HG03025 (cell line): ENCODE measurements around the gene CCDC78.
A peak's percentile ranks its signal among the peaks of the same experiment; 100 is the strongest.

ENCODE experiments used
- ATAC-seq: cut with Tn5 transposase; IDR thresholded peaks from one replicate; pipeline ENCODE4 v1.9.1; 2021; ENCODE audit warnings: mild to moderate bottlenecking, moderate library complexity; ENCODE audit not compliant: unreplicated experiment, low FRiP score

Gene CCDC78

GRCh38 chr16:682493-683395 lies 43.5 kb downstream of the CCDC78 start:
- ATAC-seq, result no peak

GRCh38 chr16:681746-682427 lies 44.4 kb downstream of the CCDC78 start:
- ATAC-seq, result no peak

- ATAC-seq, result no peak
Observed at GRCh38 chr16:680967-681745, 45.1 kb downstream of the CCDC78 start.

- no peak for ATAC-seq
Observed at GRCh38 chr16:680625-680945, 45.7 kb downstream of the CCDC78 start.

- ATAC-seq, result peak; percentile 32
Observed at GRCh38 chr16:679814-680624, 46.2 kb downstream of the CCDC78 start, which contains the start of gene STUB1. TSS of gene STUB1 (plus strand) at chr16:680410. CDS start at chr16:680526, 116 bp downstream.

GRCh38 chr16:678858-679813 lies 47.1 kb downstream of the CCDC78 start:
- ATAC-seq, result no peak

GRCh38 chr16:678209-678857 lies 47.9 kb downstream of the CCDC78 start:
- no peak for ATAC-seq

GRCh38 chr16:677316-678190 lies 48.7 kb downstream of the CCDC78 start:
- ATAC-seq, result no peak

- ATAC-seq, result no peak
Observed at GRCh38 chr16:676913-677312, 49.3 kb downstream of the CCDC78 start.

- no peak for ATAC-seq
Observed at GRCh38 chr16:676565-676902, 49.7 kb downstream of the CCDC78 start.

- no peak for ATAC-seq
Observed at GRCh38 chr16:675884-676564, 50.2 kb downstream of the CCDC78 start.

- ATAC-seq, result no peak
Observed at GRCh38 chr16:674968-675883, 51.0 kb downstream of the CCDC78 start, which contains the start of gene RHBDL1. TSS of gene RHBDL1 (plus strand) at chr16:675671. CDS start at chr16:675791, 120 bp downstream.

- ATAC-seq, result no peak
Observed at GRCh38 chr16:674214-674881, 51.9 kb downstream of the CCDC78 start.

GRCh38 chr16:673399-673991 lies 52.7 kb downstream of the CCDC78 start:
- ATAC-seq, result no peak

GRCh38 chr16:672851-673250 lies 53.4 kb downstream of the CCDC78 start:
- ATAC-seq, result no peak
